HCT116 (cell line): ENCODE measurements around the gene EOMES. TPM values are rescaled to one million over a fixed set of nuclear protein-coding genes. Genes with fewer than 3 reads are reported as not detected.

Experiments
- ATAC-seq: fragments of 200-7000 bp; cut with Tn5 transposase; 2 replicates; pipeline ENCODE4 v1.9.1; 2020; ENCODE audit warnings: mild to moderate bottlenecking, moderate library complexity
- BruUV-seq: library from RNA; stranded (reverse); fragments of 400-500 nt; replicated peaks from 2 replicates; lab custom pipeline; 2021; lab: Mats Ljungman, UMichigan
- CTCF ChIA-PET: fragments of 300-600 bp; sonication (Branson Sonifier 250); formaldehyde crosslinking; loops from one replicate; lab custom pipeline; 2021; ENCODE audit warnings: antibody characterized with exemption; lab: Charles Lee
- POLR2A ChIA-PET: fragments of 300-600, 350-600 bp; sonication (Branson Sonifier 250); formaldehyde crosslinking; loops from one replicate; lab custom pipeline; 2021; ENCODE audit warnings: antibody characterized with exemption; lab: Charles Lee
- RAD21 ChIA-PET, 2 experiments: fragments of 300-600 bp; sonication (Branson Sonifier 250); formaldehyde crosslinking; loops; one replicate each; lab custom pipeline; 2023; ENCODE audit warnings: low total read pairs in 2 of 2; ENCODE audit not compliant: uncharacterized antibody in 2 of 2, unreplicated experiment in 2 of 2, low non-redundant PET in 1 of 2; lab: Charles Lee
- DNase-seq: peaks from one replicate; pipeline ENCODE4 v3.0.0-alpha.2; 2010; ENCODE audit warnings: low read depth, low spot score
- H2AFZ ChIP-seq: fragments of 200-600 bp; shearing (Covaris generic), sonication (generic); 2 replicates; pipeline ENCODE4 v1.6.1; 2017; ENCODE audit warnings: low read depth, mixed run types, mixed read lengths, antibody characterized with exemption, low read length; ENCODE audit not compliant: poor library complexity, severe bottlenecking
- H3K27ac ChIP-seq: 2 replicates; pipeline ENCODE4 v1.5.1; 2012; ENCODE audit warnings: low read depth, low read length
- H3K27me3 ChIP-seq: fragments of 200-600 bp; sonication (generic); 2 replicates; pipeline ENCODE4 v1.6.1; 2016; ENCODE audit warnings: mixed run types, low read length, mixed read lengths; ENCODE audit not compliant: insufficient read depth
- H3K36me3 ChIP-seq, 2 experiments: fragments of 200-500 bp in 1 of 2; fragments of 200-600 bp in 1 of 2; sonication (Bioruptor generic) in 1 of 2; sonication (generic) in 1 of 2; 2 replicates each; pipeline versions ENCODE4 v1.5.1 to v1.6.1; 2014 to 2016; ENCODE audit warnings: low read length in 2 of 2, inconsistent platforms in 1 of 2, mixed read lengths in 1 of 2, mixed run types in 1 of 2; ENCODE audit not compliant: insufficient read depth in 2 of 2, control insufficient read depth in 1 of 2
- H3K4me1 ChIP-seq, 2 experiments: fragments of 200-600 bp in 1 of 2; sonication (generic) in 1 of 2; 2 replicates each; pipeline versions ENCODE4 v1.5.1 to v1.6.1; 2012 to 2017; ENCODE audit warnings: low read length in 2 of 2, inconsistent platforms in 1 of 2, mild to moderate bottlenecking in 1 of 2, mixed read lengths in 1 of 2, mixed run types in 1 of 2, moderate library complexity in 1 of 2; ENCODE audit not compliant: insufficient read depth in 2 of 2, control insufficient read depth in 1 of 2
- H3K4me2 ChIP-seq: fragments of 200-600 bp; sonication (generic); 2 replicates; pipeline ENCODE4 v1.6.1; 2017; ENCODE audit warnings: mixed run types, low read length, mixed read lengths
- H3K4me3 ChIP-seq, 2 experiments: fragments of 200-600 bp in 1 of 2; sonication (generic) in 1 of 2; replicated peaks in 1 of 2; 2 replicates each; pipeline ENCODE4 v1.5.1; 2011 to 2016; ENCODE audit warnings: low read length in 2 of 2, control low read depth in 1 of 2, low read depth in 1 of 2, mild to moderate bottlenecking in 1 of 2, mixed read lengths in 1 of 2, mixed run types in 1 of 2
- H3K79me2 ChIP-seq: fragments of 200-600 bp; sonication (generic); 2 replicates; pipeline ENCODE4 v1.6.1; 2017; ENCODE audit warnings: mild to moderate bottlenecking, mixed run types, low read length, moderate library complexity, mixed read lengths; ENCODE audit not compliant: insufficient read depth
- H3K9ac ChIP-seq: fragments of 200-600 bp; sonication (generic); 2 replicates; pipeline ENCODE4 v1.6.1; 2016; ENCODE audit warnings: low read length, mixed read lengths
- H3K9me2 ChIP-seq: fragments of 200-600 bp; sonication (generic), shearing (Covaris generic); 2 replicates; pipeline ENCODE4 v1.6.1; 2017; ENCODE audit warnings: mixed run types, mild to moderate bottlenecking, moderate library complexity; ENCODE audit not compliant: insufficient read depth
- H3K9me3 ChIP-seq, 2 experiments: fragments of 200-500 bp in 1 of 2; fragments of 200-600 bp in 1 of 2; sonication (Bioruptor generic) in 1 of 2; sonication (generic) in 1 of 2; 2 replicates each; pipeline ENCODE4 v1.6.1; 2014 to 2017; ENCODE audit warnings: low read length in 2 of 2, mixed read lengths in 2 of 2, inconsistent platforms in 1 of 2, low read depth in 1 of 2, mild to moderate bottlenecking in 1 of 2, mixed run types in 1 of 2, moderate library complexity in 1 of 2; ENCODE audit not compliant: control insufficient read depth in 1 of 2, insufficient read depth in 1 of 2
- H4K20me1 ChIP-seq: fragments of 200-600 bp; sonication (generic), shearing (Covaris generic); 2 replicates; pipeline ENCODE4 v1.6.1; 2017; ENCODE audit warnings: mixed run types, mild to moderate bottlenecking, moderate library complexity; ENCODE audit not compliant: insufficient read depth
- EGR1 ChIP-seq: IDR thresholded peaks from 2 replicates; pipeline ENCODE4 v1.6.1; 2012; ENCODE audit warnings: low read depth
- ELF1 ChIP-seq: IDR thresholded peaks from 2 replicates; pipeline ENCODE4 v1.6.1; 2012; ENCODE audit warnings: low read depth, borderline replicate concordance
- EZH2 ChIP-seq: fragments of 200-600 bp; sonication (generic); IDR thresholded peaks from 2 replicates; pipeline ENCODE4 v1.6.1; 2017; ENCODE audit warnings: antibody characterized with exemption, mixed run types
- POLR2A ChIP-seq: IDR thresholded peaks from 2 replicates; pipeline ENCODE4 v1.7.0; 2011; ENCODE audit warnings: borderline replicate concordance; ENCODE audit not compliant: insufficient read depth, insufficient read length; ENCODE audit errors: extremely low read depth
- POLR2AphosphoS5 ChIP-seq: IDR thresholded peaks from 2 replicates; pipeline ENCODE4 v1.6.1; 2011; ENCODE audit warnings: mild to moderate bottlenecking, low read depth, low read length, moderate library complexity
- RAD21 ChIP-seq: IDR thresholded peaks from 2 replicates; pipeline ENCODE4 v1.6.1; 2012; ENCODE audit warnings: low read depth, mild to moderate bottlenecking
- SP1 ChIP-seq: IDR thresholded peaks from 2 replicates; pipeline ENCODE4 v1.6.1; 2012; ENCODE audit warnings: low read depth
- TCF7L2 ChIP-seq: IDR thresholded peaks from 2 replicates; pipeline ENCODE4 v1.7.0; 2011; ENCODE audit warnings: borderline replicate concordance, inconsistent platforms; ENCODE audit not compliant: insufficient read depth, insufficient read length; ENCODE audit errors: extremely low read depth
- ZBTB33 ChIP-seq: IDR thresholded peaks from 2 replicates; pipeline ENCODE4 v1.6.1; 2011; ENCODE audit warnings: mild to moderate bottlenecking, low read length, moderate library complexity; ENCODE audit not compliant: insufficient replicate concordance; ENCODE audit errors: extremely low read depth
- intact Hi-C: fragments of 100-400 bp; cut with micrococcal nuclease; formaldehyde crosslinking; loops from 2 replicates; pipeline ENCODE4 v1.10.0; 2022
- total RNA-seq: library from RNA; stranded (reverse); gene quantifications from one replicate; pipeline ENCODE4 v1.2.1, GENCODE V29; 2021; ENCODE audit not compliant: unreplicated experiment
- TF ChIP-seq, protein P1 (sequence below): IDR thresholded peaks from 2 replicates; pipeline ENCODE4 v1.6.1; 2012

The EOMES gene
- total RNA-seq, 1 experiment from 2014 or later, result 1.4 TPM

GRCh38 chr3:27740854-27741253, 18.7 kb upstream of the EOMES start:
- H3K79me2 ChIP-seq, result no peaks in the 10 kb centered on the region
- POLR2A ChIA-PET, result no interaction called here
- no peaks in the 10 kb centered on the region for H3K9me2 ChIP-seq
- CTCF ChIA-PET, result no interaction called here
- no TSS peak for BruUV-seq
- no peaks in the 10 kb centered on the region for H4K20me1 ChIP-seq
- H3K27me3 ChIP-seq, result no peaks in the 10 kb centered on the region
- no peaks in the 10 kb centered on the region for H3K4me1 ChIP-seq
- no peak for DNase-seq
- no peak for TF ChIP-seq EGR1
- TF ChIP-seq TCF7L2, result no peak
- TF ChIP-seq, protein P1, sequence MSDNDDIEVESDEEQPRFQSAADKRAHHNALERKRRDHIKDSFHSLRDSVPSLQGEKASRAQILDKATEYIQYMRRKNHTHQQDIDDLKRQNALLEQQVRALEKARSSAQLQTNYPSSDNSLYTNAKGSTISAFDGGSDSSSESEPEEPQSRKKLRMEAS, result no peak
- no peak for TF ChIP-seq SP1
- TF ChIP-seq ELF1, result no peak
- no peak for TF ChIP-seq EZH2
- TF ChIP-seq POLR2AphosphoS5, result no peak
- no peak for TF ChIP-seq POLR2A
- TF ChIP-seq RAD21, result no peak
- TF ChIP-seq ZBTB33, result no peak
- TF ChIP-seq, all 23 proteins: peak for 0
- Histone ChIP-seq H3K36me3 (no peaks in the 10 kb centered on the region), H3K4me3 (no peak overlapping the region), H2AFZ (no peak overlapping the region), H3K9ac (no peak overlapping the region), H3K4me2 (no peak overlapping the region), H3K9me3 (no peaks in the 10 kb centered on the region), H3K27ac (no peak overlapping the region)
- intact Hi-C loops, result no loop called here
- RAD21 ChIA-PET, result no interaction called here
- no peak for ATAC-seq
